GM12872 (cell line): ENCODE measurements around the gene KNDC1.

Source experiments
- TF ChIP-seq, protein P1 (sequence below): IDR thresholded peaks from 3 replicates; pipeline ENCODE4 v1.5.1; 2011; ENCODE audit warnings: low read depth, mild to moderate bottlenecking, low read length, moderate library complexity; ENCODE audit not compliant: insufficient read depth

KNDC1 gene

DNA sequence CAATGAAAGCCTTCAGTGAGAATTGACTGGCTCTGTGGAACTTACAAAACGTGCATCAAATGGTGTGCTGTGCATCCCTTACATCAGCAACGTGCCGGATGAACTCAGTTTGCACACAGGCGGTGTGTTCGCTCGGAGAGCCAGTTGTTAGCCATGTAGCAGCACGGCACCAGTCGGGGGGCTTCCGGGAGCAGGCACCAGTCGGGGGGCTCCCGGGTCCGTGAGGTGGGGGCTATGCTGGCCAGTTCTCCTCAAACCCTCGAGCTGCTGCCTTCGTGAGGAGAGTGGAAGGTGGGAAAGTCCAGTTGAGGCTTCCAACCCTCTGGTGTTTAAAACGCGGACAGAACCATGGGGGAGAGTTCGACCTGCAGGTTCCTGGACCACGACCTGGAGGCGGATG lies 35.1 kb downstream of the KNDC1 start:
- TF ChIP-seq, protein P1, sequence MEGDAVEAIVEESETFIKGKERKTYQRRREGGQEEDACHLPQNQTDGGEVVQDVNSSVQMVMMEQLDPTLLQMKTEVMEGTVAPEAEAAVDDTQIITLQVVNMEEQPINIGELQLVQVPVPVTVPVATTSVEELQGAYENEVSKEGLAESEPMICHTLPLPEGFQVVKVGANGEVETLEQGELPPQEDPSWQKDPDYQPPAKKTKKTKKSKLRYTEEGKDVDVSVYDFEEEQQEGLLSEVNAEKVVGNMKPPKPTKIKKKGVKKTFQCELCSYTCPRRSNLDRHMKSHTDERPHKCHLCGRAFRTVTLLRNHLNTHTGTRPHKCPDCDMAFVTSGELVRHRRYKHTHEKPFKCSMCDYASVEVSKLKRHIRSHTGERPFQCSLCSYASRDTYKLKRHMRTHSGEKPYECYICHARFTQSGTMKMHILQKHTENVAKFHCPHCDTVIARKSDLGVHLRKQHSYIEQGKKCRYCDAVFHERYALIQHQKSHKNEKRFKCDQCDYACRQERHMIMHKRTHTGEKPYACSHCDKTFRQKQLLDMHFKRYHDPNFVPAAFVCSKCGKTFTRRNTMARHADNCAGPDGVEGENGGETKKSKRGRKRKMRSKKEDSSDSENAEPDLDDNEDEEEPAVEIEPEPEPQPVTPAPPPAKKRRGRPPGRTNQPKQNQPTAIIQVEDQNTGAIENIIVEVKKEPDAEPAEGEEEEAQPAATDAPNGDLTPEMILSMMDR, result no peak

DNA sequence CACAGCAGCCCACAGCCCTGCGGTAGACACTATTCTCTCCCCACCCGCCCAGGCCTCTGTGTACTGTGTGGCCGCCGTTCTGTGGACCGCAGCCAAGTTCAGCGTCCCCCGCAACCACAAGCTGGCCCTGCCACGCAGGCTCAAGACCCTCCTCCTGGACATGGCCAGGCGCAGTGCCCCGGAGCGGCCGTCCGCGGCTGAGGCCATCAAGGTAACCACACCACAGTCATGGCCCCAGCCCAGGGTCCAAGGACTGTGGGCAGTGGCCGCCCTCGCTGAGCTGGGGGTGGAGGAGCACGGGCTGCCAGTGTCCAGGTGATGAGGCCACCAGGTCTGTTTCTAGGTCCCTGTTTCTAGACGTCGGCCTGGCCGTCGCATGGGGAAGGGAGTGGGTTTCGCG lies 35.6 kb downstream of the KNDC1 start:
- TF ChIP-seq, protein P1, result no peak

DNA sequence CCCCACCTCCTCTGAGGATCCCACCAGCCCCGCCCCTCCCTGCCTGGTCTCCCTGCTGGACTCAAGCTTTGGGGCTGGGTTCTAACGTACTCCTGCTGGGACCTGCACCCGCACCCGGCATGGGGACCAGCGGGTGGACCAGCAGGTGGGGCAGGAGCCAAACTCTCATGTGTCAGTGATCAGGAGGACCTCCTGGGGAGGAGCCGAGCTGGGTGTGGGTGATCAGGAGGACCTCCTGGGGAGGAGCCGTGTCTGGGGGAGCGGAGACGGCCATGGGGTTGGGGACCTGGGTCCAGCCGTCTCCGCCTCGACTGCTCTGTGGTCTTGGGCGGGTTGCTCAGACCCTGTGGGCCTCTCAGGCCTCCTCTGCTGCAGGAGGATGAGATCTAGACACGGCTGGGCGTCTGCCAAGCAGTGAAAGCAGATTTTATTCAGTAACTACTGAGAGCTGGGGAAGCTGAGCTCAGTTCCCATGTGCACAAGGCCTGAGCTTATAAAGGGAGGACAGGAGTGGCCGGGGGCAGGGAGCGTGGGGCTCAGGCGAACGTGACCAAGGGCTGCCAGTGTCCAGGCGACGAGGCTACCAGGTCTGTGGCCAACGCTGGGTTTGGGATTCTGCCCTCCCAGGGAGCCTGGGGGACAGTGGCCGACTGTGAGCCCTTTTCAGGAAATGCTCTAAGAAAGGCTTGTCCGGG lies 36.3 kb downstream of the KNDC1 start:
- TF ChIP-seq, protein P1, result no peak

DNA sequence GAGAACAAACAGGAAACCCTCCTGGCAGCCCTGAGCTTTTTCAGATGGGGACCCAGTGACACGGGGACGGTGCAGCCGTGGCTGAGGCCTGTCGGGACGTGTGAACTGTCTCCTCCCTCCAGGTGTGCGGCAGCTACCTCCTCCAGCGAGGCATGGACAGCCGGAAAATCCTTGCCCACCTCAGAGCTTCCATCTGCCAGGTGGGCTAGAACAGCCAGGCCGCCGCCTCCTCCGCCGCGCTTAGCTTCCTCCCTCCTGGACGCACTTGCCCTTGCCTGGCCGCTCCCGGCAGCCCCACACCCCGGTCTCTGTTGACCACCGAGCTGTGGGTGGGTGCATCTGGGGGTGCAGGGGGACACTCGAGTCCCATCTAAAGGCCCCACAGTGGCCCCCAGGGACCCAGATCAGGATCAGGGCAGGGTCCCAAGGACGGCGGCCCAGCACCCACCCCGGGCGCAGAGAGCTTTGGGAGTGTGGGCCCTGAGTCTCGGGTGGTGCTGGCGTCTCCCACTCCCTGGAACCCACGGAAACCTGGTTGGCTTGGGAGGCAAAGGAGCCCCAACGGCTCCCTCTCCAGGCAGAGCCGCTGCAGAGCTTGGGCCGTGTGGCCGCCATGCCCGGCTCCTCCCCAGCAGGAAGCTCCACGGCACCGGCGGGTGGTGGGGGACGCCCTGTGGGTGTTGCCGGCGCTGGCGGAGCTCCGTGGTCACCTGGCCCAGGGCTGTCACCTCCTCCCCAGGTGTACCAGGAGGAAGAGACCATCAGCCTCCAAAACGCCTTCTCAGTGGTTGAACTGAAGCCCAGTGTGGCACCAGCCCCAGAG lies 37.1 kb downstream of the KNDC1 start:
- TF ChIP-seq, protein P1, result no peak

DNA sequence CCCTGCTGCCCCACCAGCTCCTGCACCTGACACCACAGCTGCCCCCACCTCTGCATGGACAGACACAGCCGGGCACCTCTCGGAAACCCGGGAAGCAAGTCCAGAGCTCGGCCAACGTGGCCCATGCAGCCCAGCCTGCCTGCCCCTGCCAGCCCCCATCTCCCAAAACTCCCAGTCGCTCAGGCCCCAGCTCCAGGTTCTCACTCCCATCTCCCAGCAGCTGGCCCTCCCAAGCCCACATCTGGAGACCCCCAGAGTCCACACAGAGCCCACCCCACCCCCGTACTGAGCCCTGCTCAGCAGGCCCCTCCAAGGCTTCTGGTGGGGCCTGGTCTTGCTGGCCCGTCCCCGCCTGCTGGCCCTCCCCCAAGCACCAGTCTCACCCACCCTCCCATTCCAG lies 37.8 kb downstream of the KNDC1 start:
- TF ChIP-seq, protein P1, result no peak

DNA sequence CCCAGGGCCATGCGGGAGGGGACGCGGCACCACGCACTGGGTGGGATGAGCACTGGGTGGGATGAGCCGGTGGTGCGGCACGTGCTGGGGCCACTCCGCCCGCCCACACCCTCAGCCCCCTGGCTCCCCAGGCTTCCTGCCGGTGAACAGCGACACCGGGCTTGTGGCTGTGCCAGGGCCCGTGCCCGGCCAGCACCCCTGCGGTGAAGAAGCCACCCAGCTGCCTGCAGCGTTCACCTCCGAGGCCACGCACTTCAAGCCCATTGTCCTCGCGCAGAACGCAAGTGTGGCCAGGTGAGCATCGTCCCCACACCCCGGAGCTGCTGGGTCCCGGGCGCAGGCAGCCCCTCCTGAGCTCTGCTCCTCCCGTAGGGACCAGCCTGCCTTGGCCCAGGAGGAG lies 38.2 kb downstream of the KNDC1 start:
- TF ChIP-seq, protein P1, result no peak

DNA sequence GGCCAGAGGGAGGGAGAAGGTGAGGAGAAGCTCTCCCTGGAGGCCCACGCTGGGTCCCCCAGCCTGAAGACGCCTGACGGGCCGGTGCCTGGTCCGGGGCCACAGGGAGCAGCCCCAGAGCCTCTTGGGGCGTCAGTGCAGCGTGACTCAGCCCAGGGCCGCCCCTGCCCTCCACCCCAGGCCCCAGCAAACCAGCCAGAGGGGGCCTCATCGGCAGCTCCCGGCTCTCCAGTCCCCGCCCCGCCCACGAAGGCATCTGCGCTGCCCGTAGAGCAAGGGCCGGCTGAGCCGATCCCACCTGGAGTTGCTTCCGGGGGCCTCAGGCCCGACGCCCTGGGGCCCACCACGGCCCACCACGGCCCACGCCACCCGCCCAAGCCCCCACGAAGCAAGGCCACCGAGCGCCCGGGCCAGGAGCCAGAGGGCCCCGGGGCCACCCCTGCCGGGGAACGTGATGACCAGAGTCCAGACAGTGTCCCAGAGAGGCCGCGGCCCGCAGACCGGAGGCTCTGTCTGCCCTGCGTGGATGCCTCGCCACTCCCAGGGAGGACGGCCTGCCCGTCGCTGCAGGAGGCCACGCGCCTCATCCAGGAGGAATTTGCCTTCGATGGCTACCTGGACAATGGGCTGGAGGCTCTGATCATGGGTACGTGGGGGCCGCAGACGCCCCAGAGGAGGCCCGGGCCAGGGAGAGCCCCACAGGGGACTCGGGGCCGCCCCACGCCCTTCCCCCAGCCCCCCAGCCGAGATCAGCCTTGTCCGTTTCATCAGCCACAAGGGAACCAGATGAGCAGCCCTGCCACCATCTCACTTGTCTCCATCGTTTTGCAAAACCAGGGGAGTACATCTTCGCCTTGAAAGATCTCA lies 38.8 kb downstream of the KNDC1 start:
- TF ChIP-seq, protein P1, result no peak
